Neural cell (in vitro differentiated cells): ENCODE results near the gene PGP. TPM values are rescaled to one million over a fixed set of nuclear protein-coding genes. Genes with fewer than 3 reads are reported as not detected.
"Not testable (repeated sequence)": the region's sequence is repeated elsewhere in the genome, so short reads cannot be mapped to it uniquely, and the experiment has no call there.

Experiments used
- H2AFZ ChIP-seq: fragments of 200-600, 300-800 bp; sonication (generic), shearing (Covaris generic); 2 replicates; pipeline ENCODE4 v1.6.0; 2014; ENCODE audit warnings: low read depth, mild to moderate bottlenecking, antibody characterized with exemption, low read length, moderate library complexity
- H3F3A ChIP-seq: fragments of 200-600 bp; shearing (Covaris generic); 2 replicates; pipeline ENCODE4 v1.6.1; 2016; ENCODE audit warnings: mild to moderate bottlenecking, moderate library complexity, mixed read lengths, antibody characterized with exemption, low read length; ENCODE audit not compliant: insufficient read depth, poor library complexity, severe bottlenecking
- H3K27ac ChIP-seq: fragments of 200-600, 300-800 bp; sonication (generic), shearing (Covaris generic); 2 replicates; pipeline ENCODE4 v1.5.1; 2014; ENCODE audit warnings: mild to moderate bottlenecking, low read length, moderate library complexity
- H3K27me3 ChIP-seq: fragments of 300-800, 200-600 bp; sonication (generic), shearing (Covaris generic); 2 replicates; pipeline ENCODE4 v1.6.0; 2014; ENCODE audit warnings: mild to moderate bottlenecking, low read depth, low read length, moderate library complexity; ENCODE audit not compliant: insufficient read depth
- H3K36me3 ChIP-seq: fragments of 300-800, 200-600 bp; sonication (generic), shearing (Covaris generic); 2 replicates; pipeline ENCODE4 v1.5.1; 2014; ENCODE audit warnings: mild to moderate bottlenecking, antibody characterized with exemption, low read length, moderate library complexity; ENCODE audit not compliant: insufficient read depth
- H3K4me2 ChIP-seq: fragments of 300-800, 200-600 bp; sonication (generic), shearing (Covaris generic); 2 replicates; pipeline ENCODE4 v1.6.0; 2014; ENCODE audit warnings: mild to moderate bottlenecking, low read length
- H3K4me3 ChIP-seq: fragments of 300-800, 200-600 bp; sonication (generic), shearing (Covaris generic); 2 replicates; pipeline ENCODE4 v1.5.1; 2014; ENCODE audit warnings: mild to moderate bottlenecking, low read length, moderate library complexity
- H3K79me2 ChIP-seq: fragments of 200-600 bp; shearing (Covaris generic); replicated peaks from 2 replicates; pipeline ENCODE4 v1.6.0; 2014; ENCODE audit warnings: mild to moderate bottlenecking, low read length, moderate library complexity; ENCODE audit not compliant: insufficient read depth
- H3K9ac ChIP-seq: fragments of 300-800, 200-600 bp; sonication (generic), shearing (Covaris generic); 2 replicates; pipeline ENCODE4 v1.6.1; 2016; ENCODE audit warnings: mild to moderate bottlenecking, low read length, mixed read lengths
- H3K9me2 ChIP-seq: fragments of 200-600 bp; shearing (Covaris generic); 2 replicates; pipeline ENCODE4 v1.6.1; 2016; ENCODE audit warnings: mild to moderate bottlenecking, low read length, mixed read lengths; ENCODE audit not compliant: insufficient read depth
- H3K9me3 ChIP-seq: fragments of 200-600, 300-800 bp; sonication (generic), shearing (Covaris generic); 2 replicates; pipeline ENCODE4 v1.6.1; 2016; ENCODE audit warnings: mild to moderate bottlenecking, mixed run types, low read length, moderate library complexity, mixed read lengths
- H4K20me1 ChIP-seq: fragments of 200-600 bp; shearing (Covaris generic); 2 replicates; pipeline ENCODE4 v1.6.1; 2016; ENCODE audit warnings: mild to moderate bottlenecking, mixed run types; ENCODE audit not compliant: insufficient read depth
- CTCF ChIP-seq: fragments of 450-650 bp; IDR thresholded peaks from 2 replicates; pipeline ENCODE4 v1.5.1; 2014; ENCODE audit warnings: antibody characterized with exemption, mild to moderate bottlenecking, moderate library complexity; ENCODE audit not compliant: poor library complexity, severe bottlenecking
- EP300 ChIP-seq: fragments of 450-650 bp; conservative IDR thresholded peaks from 2 replicates; pipeline ENCODE4 v1.6.1; 2014; ENCODE audit warnings: antibody characterized with exemption, mild to moderate bottlenecking, moderate library complexity; ENCODE audit not compliant: poor library complexity, severe bottlenecking
- EZH2 ChIP-seq: fragments of 200-600, 300-800 bp; shearing (Covaris generic), sonication (generic); IDR thresholded peaks from 2 replicates; pipeline ENCODE4 v1.6.1; 2014; ENCODE audit warnings: antibody characterized with exemption, low read length, borderline replicate concordance, mild to moderate bottlenecking; ENCODE audit not compliant: insufficient read depth, poor library complexity, severe bottlenecking
- MXI1 ChIP-seq: fragments of 450-650 bp; conservative IDR thresholded peaks from 2 replicates; pipeline ENCODE4 v1.6.1; 2014; ENCODE audit warnings: antibody characterized with exemption, mild to moderate bottlenecking; ENCODE audit not compliant: poor library complexity, severe bottlenecking
- POLR2AphosphoS5 ChIP-seq: IDR thresholded peaks from 2 replicates; pipeline ENCODE4 v1.6.1; 2012
- RAD21 ChIP-seq: fragments of 450-650 bp; conservative IDR thresholded peaks from 2 replicates; pipeline ENCODE4 v1.6.1; 2014; ENCODE audit warnings: antibody characterized with exemption, mild to moderate bottlenecking, moderate library complexity
- REST ChIP-seq: IDR thresholded peaks from 2 replicates; pipeline ENCODE4 v1.6.1; 2012; ENCODE audit warnings: borderline replicate concordance
- SMC3 ChIP-seq: fragments of 450-650 bp; conservative IDR thresholded peaks from 2 replicates; pipeline ENCODE4 v1.6.1; 2014; ENCODE audit warnings: antibody characterized with exemption, mild to moderate bottlenecking, moderate library complexity; ENCODE audit not compliant: poor library complexity
- polyA plus RNA-seq: library from polyadenylated mRNA; depleted of rRNA; stranded (reverse); fragments of >200 nt; gene quantifications from 2 replicates; pipeline ENCODE4 v1.2.3, GENCODE V29; 2014

Gene PGP
- polyA plus RNA-seq, 1 donor from 2014 or later = 44.1 TPM

GRCh38 chr16:2204416-2205103, 10.1 kb downstream of the PGP start:
- no peak for TF ChIP-seq CTCF
- no peak for TF ChIP-seq RAD21
- no peak for TF ChIP-seq EZH2
- no peak for TF ChIP-seq EP300
- TF ChIP-seq REST = no peak
- TF ChIP-seq POLR2AphosphoS5 = no peak
- TF ChIP-seq SMC3 = no peak
- H3K9me2 ChIP-seq = no peaks in the 10 kb centered on the region
- H2AFZ ChIP-seq = peak overlapping the region; percentile 60
- H3F3A ChIP-seq = no peaks in the 10 kb centered on the region
- H3K79me2 ChIP-seq = peaks cover 3% of the 10 kb centered on the region
- peaks cover 6% of the 10 kb centered on the region for H3K36me3 ChIP-seq
- peak overlapping the region; percentile 84 for H3K4me3 ChIP-seq
- peak overlapping the region; percentile 91 for H3K27ac ChIP-seq
- no peaks in the 10 kb centered on the region for H4K20me1 ChIP-seq
- H3K9me3 ChIP-seq = no peaks in the 10 kb centered on the region
- H3K4me2 ChIP-seq = peak overlapping the region; percentile 42
- peak overlapping the region; percentile 96 for H3K9ac ChIP-seq
- H3K27me3 ChIP-seq = no peaks in the 10 kb centered on the region

- not testable (repeated sequence) for H3K4me2 ChIP-seq, H3K27me3 ChIP-seq, H4K20me1 ChIP-seq, H3K9ac ChIP-seq, H3F3A ChIP-seq, H3K36me3 ChIP-seq, H3K79me2 ChIP-seq, H3K9me3 ChIP-seq, H3K4me3 ChIP-seq, H3K27ac ChIP-seq, H3K9me2 ChIP-seq, H2AFZ ChIP-seq
Observed at GRCh38 chr16:2203119-2203688, 11.4 kb downstream of the PGP start.

- Histone ChIP-seq H3K9me2 (no peaks in the 10 kb centered on the region), H3F3A (no peaks in the 10 kb centered on the region), H3K27me3 (peaks cover 3% of the 10 kb centered on the region)
Observed at GRCh38 chr16:2200313-2200712, 14.3 kb downstream of the PGP start.

More at GRCh38 chr16:2200313-2200712, 14.3 kb downstream of the PGP start:
- no peak overlapping the region for H3K4me3 ChIP-seq
- H3K9ac ChIP-seq = no peak overlapping the region
- no peaks in the 10 kb centered on the region for H4K20me1 ChIP-seq
- H2AFZ ChIP-seq = no peak overlapping the region
- no peak for TF ChIP-seq EZH2
- no peak for TF ChIP-seq MXI1
- no peak for TF ChIP-seq SMC3
- no peak for TF ChIP-seq REST
- no peak overlapping the region for H3K4me2 ChIP-seq
- H3K9me3 ChIP-seq = no peaks in the 10 kb centered on the region
- no peak overlapping the region for H3K27ac ChIP-seq
- H3K79me2 ChIP-seq = no peaks in the 10 kb centered on the region
- H3K36me3 ChIP-seq = no peaks in the 10 kb centered on the region
